ENCODE data around the gene MLANA.
"Not testable (repeated sequence)": the region's sequence is repeated elsewhere in the genome, so short reads cannot be mapped to it uniquely, and the experiment has no call there.

The MLANA gene

GRCh38 chr9:5869315-5870019, 21.2 kb upstream of the MLANA start:
- DNase-seq (ENCODE audit: low read depth): no peak

- no peak for DNase-seq (ENCODE audit: low read depth)
Observed at GRCh38 chr9:5870020-5870339, 20.7 kb upstream of the MLANA start.

- DNase-seq (ENCODE audit: low read depth): no peak
Observed at GRCh38 chr9:5870691-5871090, 20.0 kb upstream of the MLANA start.

GRCh38 chr9:5871785-5872184, 18.9 kb upstream of the MLANA start:
- no peak for DNase-seq (ENCODE audit: low read depth)

GRCh38 chr9:5872511-5872910, 18.2 kb upstream of the MLANA start:
- DNase-seq (ENCODE audit: low read depth): no peak

GRCh38 chr9:5873439-5873838, 17.2 kb upstream of the MLANA start:
- no peak for DNase-seq (ENCODE audit: low read depth)

- DNase-seq (ENCODE audit: low read depth): no peak
Observed at GRCh38 chr9:5874048-5874447, 16.6 kb upstream of the MLANA start.

- no peak for DNase-seq (ENCODE audit: low read depth)
Observed at GRCh38 chr9:5876026-5876425, 14.7 kb upstream of the MLANA start.

GRCh38 chr9:5876711-5877110, 14.0 kb upstream of the MLANA start:
- no peak for DNase-seq (ENCODE audit: low read depth)

GRCh38 chr9:5879419-5880181, 11.1 kb upstream of the MLANA start:
- DNase-seq (ENCODE audit: low read depth): no peak

GRCh38 chr9:5882244-5883012, 8.3 kb upstream of the MLANA start:
- DNase-seq (ENCODE audit: low read depth): not testable (repeated sequence)

GRCh38 chr9:5884191-5884590, 6.5 kb upstream of the MLANA start:
- DNase-seq (ENCODE audit: low read depth): no peak

GRCh38 chr9:5886114-5886939, 4.4 kb upstream of the MLANA start:
- DNase-seq (ENCODE audit: low read depth): peak; percentile 63

GRCh38 chr9:5892456-5893133, 1.9 kb downstream of the MLANA start:
- no peak for DNase-seq (ENCODE audit: low read depth)

- no peak for DNase-seq (ENCODE audit: low read depth)
Observed at GRCh38 chr9:5893134-5893505, 2.4 kb downstream of the MLANA start.

- DNase-seq (ENCODE audit: low read depth): no peak
Observed at GRCh38 chr9:5893591-5894236, 3.0 kb downstream of the MLANA start.

- no peak for DNase-seq (ENCODE audit: low read depth)
Observed at GRCh38 chr9:5894237-5894959, 3.7 kb downstream of the MLANA start.

GRCh38 chr9:5895782-5896181, 5.1 kb downstream of the MLANA start:
- no peak for DNase-seq (ENCODE audit: low read depth)

- DNase-seq (ENCODE audit: low read depth): no peak
Observed at GRCh38 chr9:5896863-5897262, 6.2 kb downstream of the MLANA start.

- DNase-seq (ENCODE audit: low read depth): no peak
Observed at GRCh38 chr9:5897851-5898250, 7.2 kb downstream of the MLANA start.

All from stimulated activated CD4-positive, alpha-beta T cell treated with anti-CD3 and anti-CD28 coated beads, Interleukin-2, amount 100 ng/mL, for 4 hours (primary cell).